Erythroblast (primary cell): ENCODE data around the gene MNX1.

Experiments used
- DNase-seq, 2 experiments: peaks; one replicate each; lab custom pipeline; 2025; lab: John Stamatoyannopoulos, UW
- GATA1 ChIP-seq: IDR thresholded peaks from 2 replicates; pipeline ENCODE4 v1.6.1; 2011; ENCODE audit warnings: low read depth, mild to moderate bottlenecking, control low read depth, low read length, moderate library complexity
- POLR2A ChIP-seq: IDR thresholded peaks from 2 replicates; pipeline ENCODE4 v1.6.1; 2011; ENCODE audit warnings: mild to moderate bottlenecking, low read length

The MNX1 gene

DNA sequence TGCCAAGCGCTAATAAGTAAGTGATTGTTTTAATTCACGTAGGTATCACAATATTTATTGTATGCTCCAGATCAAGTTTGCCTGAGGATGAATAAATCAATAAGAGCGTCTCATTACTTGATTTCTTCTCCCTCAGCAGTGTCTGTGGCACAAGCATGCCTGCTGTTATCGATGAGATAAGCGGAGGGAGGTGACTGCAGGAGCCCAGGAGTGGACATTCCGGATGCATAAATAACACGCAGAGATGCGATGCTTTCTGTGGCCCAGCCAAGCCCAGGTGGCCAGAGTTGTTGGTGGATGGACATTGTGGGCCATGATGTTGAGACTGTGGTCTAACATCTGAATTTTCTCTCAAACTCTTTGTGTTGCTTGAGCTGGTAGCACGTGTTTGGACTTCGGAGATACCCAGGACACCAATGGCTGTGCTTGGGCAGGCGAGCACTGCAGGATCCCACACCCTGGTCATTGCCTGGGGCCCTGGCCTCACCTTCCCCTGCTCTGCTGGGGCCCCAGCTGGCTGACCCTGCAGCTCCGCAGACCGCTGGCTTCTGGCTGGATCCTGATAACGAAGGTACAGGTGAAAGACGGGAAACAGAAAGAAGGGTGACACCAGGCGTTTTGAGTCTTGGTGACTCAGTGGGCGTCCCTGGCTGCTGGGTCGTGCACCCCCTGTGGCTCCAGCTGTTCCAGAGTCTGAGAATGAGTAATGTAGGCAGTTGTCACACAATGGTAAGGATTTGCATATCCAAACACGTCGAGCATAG is 31.2 kb upstream of the MNX1 start:
- no peak for DNase-seq
- no peak for TF ChIP-seq POLR2A
- TF ChIP-seq GATA1, result no peak

DNA sequence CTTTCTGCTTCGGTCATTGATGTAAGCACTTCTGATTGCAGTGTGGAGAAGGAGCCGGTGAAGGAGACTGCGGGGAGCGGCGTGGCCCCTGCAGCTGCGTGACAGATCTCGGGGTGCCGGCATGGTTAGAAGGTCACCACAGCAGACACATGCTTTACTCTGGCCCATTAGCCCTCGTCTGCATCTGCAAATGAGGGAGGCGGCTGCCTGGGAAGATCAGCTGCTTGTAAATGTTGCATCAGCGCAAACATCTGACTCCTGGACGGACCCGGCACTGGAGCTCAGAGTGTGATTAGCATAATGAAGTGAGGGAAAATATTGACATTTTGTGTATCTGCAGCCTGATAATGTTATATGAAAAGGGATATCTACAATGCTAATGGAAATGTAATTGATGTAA is 30.5 kb upstream of the MNX1 start:
- DNase-seq, result no peak

DNA sequence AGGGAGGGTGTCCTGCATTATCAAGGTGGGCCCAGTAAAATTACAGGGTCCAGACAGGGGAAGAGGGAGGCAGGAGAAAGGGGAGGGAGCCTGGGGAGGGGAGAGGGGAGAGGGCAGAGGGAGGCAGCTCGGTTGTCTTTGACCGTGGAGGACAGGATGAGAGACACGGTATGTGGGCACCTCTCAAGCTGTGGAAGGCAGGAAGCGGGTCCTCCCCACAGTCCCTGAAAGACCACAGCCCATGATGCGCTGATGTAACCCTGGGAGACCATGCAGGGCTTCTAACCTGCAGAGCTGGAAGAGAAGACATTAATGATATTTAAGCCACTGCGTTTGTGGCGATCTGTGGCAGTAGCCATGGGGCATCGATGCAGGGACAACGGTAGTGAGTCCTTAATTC is 27.2 kb upstream of the MNX1 start:
- DNase-seq, result no peak
- TF ChIP-seq GATA1, result no peak
- no peak for TF ChIP-seq POLR2A

More for the DNA sequence above, 30.5 kb upstream of the MNX1 start:
- TF ChIP-seq POLR2A, result no peak
- TF ChIP-seq GATA1, result no peak

DNA sequence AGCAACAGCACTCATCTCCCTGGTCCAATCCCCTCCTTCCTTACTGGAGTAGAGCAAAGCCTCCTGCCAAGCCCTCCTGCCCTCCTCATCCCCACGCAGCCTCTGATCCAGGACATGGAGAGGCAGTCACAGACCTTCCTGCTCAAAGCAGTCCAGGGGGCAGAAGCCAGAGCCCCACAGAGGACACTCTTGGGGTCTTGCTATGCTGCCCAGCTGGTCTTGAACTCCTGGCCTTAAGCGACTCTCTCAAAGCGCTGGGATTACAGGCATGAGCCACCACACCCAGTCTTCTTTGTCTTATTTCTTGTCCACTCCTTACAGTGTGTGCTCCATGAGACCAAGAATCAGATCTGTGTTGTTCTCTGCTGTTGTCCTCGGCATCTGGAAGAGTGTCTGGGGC is 26.6 kb upstream of the MNX1 start:
- TF ChIP-seq GATA1 (no peak), POLR2A (no peak)

DNA sequence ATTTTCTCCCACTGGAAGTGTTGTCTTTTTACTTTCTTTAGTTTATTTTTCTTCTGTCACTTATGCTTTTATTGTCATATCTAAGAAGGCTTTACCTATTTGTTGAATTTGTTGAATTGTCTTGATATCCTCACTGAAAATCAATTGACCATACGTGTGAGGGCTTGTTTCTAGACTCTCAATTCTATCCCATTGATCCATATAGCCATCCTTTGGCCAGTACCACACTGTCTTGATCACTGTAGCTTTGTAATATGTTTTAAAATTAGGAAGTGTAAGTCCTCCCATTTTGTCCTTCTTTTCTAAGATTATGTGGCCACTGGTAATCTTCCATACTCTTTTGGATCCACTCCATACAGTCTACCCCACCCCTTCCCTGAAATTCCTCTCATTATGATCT is 25.5 kb upstream of the MNX1 start:
- DNase-seq, result no peak
- TF ChIP-seq GATA1, result no peak

More for the DNA sequence above, 26.6 kb upstream of the MNX1 start:
- DNase-seq, result no peak

DNA sequence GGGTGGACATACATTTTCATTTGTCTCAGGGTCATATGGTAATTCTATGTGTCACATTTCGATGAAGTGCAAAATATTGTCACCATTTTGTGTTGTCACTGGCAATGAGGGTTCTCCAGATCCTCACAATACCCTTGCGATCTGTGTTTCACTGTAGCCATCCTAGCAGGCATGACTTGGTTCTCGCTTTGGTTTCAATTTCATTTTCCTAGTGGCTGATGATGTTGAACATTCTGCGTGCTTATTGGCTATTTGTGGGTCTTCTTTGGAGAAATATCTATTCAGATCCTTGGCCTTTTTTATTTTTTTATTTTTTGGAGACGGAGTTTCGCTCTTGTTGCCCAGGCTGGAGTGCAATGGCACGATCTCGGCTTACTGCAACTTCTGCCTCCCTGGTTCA is 24.8 kb upstream of the MNX1 start:
- TF ChIP-seq POLR2A (no peak), GATA1 (no peak)
- DNase-seq, result no peak

DNA sequence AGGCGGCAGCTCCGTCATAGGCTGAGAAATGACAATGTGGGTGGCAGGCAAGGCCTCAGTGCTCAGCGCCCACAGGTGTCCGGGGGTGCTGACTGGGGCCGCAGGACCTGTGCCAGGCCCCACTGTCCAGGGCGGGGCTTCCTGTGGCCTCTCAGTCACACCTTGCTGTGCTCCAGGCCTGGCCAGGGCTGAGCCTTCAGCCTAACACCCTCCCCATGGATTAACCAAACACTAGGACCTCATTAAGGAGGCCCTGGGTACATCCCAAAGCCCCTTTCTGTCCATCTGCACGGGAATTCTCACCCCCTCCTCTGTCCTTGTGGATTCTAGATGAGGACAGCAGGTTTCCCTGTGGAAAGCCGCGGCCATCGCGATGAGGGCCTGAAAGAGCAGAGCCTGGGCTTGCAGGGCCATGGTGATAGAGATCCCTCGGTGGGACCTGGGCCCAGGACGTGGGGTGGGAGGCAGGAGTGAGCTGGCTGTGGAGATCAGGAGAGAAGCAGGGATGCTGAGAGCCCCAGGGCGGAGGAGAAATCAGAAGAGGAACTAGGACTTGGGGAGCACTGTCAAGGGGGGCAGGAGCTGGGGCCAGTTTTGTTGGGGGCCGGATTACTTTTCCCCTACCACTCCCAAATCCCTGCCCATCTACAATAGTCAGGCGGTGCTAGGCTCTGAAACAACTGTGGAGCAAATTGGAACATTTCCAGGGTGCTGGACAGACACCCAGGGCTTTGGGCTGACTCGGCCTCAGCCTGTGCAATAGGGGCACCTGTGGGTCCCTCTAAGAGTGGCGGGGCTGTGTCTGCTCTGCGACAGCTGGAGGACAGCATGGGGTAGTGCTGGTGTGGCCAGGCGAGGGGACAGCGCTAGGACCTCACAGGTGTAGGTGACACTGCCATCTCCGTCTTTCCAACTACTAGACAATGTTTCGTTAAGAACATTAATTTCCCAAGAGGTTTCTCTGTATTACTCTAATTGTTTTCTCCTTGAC is 23.3 kb upstream of the MNX1 start:
- TF ChIP-seq POLR2A (no peak), GATA1 (no peak)
- no peak for DNase-seq

DNA sequence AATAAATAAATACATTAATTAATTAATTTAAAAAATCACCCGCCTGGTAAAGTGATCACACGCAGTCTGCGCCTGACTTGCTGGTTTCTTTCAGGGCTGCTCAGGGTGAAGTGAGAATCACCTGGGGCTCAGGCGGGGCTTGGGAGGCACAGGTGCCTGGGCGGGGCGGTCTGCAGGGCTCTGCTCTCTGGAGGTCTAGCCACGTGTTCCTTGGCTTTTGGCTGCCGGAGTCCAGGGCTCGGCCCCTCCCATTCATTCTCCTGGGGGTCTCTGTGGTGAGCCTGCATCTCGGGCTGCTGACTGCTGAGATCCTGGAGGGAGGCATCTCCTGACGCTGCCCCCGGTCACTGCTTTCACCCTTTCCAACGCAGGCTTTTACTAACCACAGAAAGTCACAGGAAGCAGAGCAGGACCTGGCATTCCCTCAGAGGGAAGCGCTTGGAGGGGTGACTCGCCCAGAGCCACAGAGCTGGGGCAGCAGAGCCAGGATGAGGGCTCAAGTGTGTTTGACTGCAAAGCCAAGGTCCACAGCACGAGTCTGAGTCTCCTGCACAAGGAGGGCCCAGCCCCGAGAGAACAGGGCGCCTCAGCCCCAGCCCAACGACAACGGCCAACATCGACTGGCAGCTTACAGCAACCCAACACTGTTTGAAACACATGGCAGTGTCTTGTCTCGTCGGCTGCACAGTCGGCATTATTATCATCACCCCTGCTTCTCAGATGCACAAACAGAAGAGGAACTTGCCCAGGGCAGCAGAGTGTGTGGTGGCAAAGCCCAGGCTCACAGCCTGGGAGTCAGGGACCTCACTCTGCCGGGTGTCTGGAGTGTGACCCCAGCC is 22.4 kb upstream of the MNX1 start:
- DNase-seq, result no peak
- TF ChIP-seq POLR2A (no peak), GATA1 (no peak)

DNA sequence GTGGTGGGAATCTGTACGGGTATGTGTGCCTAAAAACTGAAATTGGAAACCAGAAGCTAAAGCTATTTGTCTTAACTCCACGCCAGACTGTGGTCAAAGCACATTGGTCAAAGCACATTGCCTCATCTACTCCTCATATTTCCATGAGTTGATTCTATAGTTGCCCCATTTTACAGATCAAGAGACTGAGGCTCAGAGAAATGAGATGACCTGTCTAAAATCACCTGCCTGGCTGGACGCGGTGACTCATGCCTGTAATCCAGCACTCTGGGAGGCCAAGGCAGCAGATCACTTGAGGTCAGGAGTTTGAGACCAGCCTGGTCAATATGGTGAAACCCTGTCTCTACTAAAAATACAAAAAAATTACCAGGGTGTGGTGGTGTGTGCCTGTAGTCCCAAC is 21.7 kb upstream of the MNX1 start:
- DNase-seq, result no peak
- TF ChIP-seq POLR2A (no peak), GATA1 (no peak)

DNA sequence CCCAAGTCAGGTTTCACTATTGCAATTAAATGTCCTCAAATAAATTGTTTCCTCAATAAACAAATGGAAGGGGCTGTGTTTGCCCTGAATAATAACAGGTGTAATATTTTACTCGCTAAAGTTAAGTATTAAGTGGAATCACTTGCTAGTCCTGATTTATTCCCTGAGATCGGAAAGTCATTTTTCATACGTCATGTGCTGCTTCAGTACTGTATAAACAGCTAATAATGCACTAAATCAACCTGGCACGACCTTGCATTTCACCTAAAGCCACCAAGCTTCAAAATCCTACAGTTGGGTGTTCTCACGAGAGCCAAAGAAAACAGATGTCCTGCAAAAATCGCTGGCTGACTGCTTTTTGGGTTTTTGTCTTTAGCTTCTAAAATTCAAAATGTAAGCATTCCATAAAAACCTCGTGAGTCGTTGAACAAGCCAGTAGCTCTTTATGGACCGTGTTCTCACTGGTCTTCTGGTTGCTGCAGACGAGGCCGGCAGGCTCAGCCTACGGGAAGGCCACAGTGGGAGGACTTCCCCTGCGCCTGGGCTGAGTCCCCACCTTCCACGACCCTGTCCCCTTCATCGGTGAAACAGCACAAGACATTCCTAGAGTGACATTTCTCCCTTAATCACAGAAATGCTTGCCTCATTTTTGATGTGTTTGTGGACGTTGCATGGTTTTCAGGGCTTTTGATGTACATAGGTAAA is 17.9 kb upstream of the MNX1 start:
- TF ChIP-seq GATA1 (no peak), POLR2A (no peak)
- DNase-seq, result no peak

DNA sequence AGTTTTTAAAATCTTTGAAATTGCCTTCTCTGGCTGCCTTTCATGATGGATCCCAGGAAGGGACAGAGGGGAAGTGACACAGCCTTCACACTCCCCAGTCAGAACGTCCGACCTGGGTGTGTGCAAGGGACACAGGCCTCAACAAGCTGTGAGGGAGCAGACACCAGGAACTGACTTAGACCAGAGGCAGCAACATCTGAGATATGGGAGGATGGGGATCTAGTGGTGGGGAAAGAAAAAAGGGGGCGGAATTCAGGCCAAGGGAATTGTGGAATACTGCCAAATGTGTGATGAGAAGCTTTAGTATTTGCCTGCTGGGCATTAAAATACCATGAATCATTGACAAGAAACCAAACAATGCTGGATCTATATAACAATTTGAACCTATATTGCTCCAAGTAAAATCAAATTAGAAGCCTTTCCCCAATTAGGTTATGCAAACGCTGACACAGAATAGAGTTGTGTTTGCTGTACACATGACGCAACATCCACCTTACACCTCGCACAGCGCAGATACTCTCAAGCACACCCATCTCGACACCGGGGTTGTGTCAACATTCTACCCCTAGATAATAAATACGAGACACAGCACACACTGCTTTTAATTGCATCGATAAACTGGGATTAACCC is 17.2 kb upstream of the MNX1 start:
- no peak for DNase-seq
- TF ChIP-seq GATA1, result no peak
- TF ChIP-seq POLR2A, result no peak

DNA sequence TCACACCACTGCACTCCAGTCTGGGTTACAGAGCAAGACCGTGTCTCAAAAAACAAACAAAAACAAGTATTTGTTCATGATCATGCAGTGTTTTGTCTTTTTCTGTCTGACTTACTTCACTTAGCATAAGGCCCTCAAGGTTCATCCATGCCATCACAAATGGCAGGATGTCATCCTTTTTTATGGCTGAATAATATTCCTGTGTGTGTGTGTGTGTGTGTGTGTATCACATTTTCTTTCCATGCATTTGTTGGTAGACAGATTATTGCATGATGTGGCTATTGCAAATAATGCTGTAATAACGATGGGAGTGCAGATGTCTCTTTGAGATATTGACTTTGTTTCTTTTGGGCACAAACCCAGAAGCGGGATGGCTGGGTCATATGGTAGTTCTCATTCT is 14.3 kb upstream of the MNX1 start:
- TF ChIP-seq POLR2A (no peak), GATA1 (no peak)
- no peak for DNase-seq
